GM18505 (cell line): ENCODE data around the gene ZFAND3.
A peak's percentile ranks its signal among the peaks of the same experiment; 100 is the strongest.

Experiments
- ATAC-seq: cut with Tn5 transposase; IDR thresholded peaks from one replicate; pipeline ENCODE4 v1.9.1; 2021; ENCODE audit not compliant: unreplicated experiment
- POLR2A ChIP-seq: IDR thresholded peaks from 4 replicates; pipeline ENCODE4 v1.6.1; 2011; ENCODE audit warnings: borderline replicate concordance; ENCODE audit not compliant: insufficient read depth, insufficient read length; ENCODE audit errors: extremely low read depth

Gene ZFAND3

GRCh38 chr6:37819177-37819801 is at the start of gene ZFAND3:
Gene ZFAND3, plus strand, starts transcription at chr6:37819727. Its CDS starts 219 bp downstream, at chr6:37819946.
- no peak for TF ChIP-seq POLR2A
- ATAC-seq: peak; percentile 74

- ATAC-seq: no peak
- TF ChIP-seq POLR2A: no peak
Observed at GRCh38 chr6:37774028-37774680, 45.4 kb upstream of the ZFAND3 start.

- TF ChIP-seq POLR2A: no peak
- no peak for ATAC-seq
Observed at GRCh38 chr6:37776566-37776965, 43.0 kb upstream of the ZFAND3 start.

- ATAC-seq: no peak
- no peak for TF ChIP-seq POLR2A
Observed at GRCh38 chr6:37777272-37777834, 42.2 kb upstream of the ZFAND3 start.

- no peak for TF ChIP-seq POLR2A
- ATAC-seq: no peak
Observed at GRCh38 chr6:37779111-37779800, 40.3 kb upstream of the ZFAND3 start.

DNA sequence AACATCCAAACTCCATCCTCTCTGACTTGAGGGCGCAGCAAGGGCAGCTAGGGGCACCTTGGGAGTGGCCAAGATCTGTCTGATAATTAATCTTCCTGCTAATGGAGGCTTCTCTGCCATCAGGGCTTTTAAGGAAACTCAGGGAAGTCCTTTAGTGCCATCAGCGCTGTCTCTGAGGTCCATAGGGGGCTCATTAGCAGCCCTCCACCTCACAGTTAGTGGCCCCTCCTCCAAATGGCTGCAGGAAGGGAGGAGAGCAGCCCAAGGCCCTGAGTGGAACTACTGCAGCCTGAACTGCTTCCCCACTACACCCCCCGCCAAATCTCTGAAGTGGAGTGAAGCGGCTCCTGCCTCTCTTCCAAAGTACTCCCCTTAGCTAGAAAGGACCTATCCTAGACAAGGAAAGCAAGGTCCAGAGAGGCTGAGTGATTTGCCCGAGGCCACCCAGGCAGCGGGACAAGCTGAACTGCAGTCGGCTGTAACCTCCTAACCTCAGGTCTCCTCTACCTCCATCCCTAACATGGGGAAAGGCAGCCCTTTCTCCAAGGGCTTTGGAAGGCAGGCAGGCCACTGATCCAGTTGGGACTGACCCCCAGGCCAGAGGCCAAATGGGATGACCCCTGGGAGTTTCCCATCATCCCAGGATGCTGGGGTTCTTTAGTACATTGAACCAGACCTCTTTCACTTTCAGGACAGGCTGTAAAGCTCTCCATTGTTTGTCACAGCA is 39.5 kb upstream of the ZFAND3 start:
- ATAC-seq: no peak
- TF ChIP-seq POLR2A: no peak

- no peak for TF ChIP-seq POLR2A
- ATAC-seq: no peak
Observed at GRCh38 chr6:37781788-37782187, 37.7 kb upstream of the ZFAND3 start.

GRCh38 chr6:37783025-37783855 is 36.3 kb upstream of the ZFAND3 start:
- TF ChIP-seq POLR2A: no peak
- no peak for ATAC-seq

DNA sequence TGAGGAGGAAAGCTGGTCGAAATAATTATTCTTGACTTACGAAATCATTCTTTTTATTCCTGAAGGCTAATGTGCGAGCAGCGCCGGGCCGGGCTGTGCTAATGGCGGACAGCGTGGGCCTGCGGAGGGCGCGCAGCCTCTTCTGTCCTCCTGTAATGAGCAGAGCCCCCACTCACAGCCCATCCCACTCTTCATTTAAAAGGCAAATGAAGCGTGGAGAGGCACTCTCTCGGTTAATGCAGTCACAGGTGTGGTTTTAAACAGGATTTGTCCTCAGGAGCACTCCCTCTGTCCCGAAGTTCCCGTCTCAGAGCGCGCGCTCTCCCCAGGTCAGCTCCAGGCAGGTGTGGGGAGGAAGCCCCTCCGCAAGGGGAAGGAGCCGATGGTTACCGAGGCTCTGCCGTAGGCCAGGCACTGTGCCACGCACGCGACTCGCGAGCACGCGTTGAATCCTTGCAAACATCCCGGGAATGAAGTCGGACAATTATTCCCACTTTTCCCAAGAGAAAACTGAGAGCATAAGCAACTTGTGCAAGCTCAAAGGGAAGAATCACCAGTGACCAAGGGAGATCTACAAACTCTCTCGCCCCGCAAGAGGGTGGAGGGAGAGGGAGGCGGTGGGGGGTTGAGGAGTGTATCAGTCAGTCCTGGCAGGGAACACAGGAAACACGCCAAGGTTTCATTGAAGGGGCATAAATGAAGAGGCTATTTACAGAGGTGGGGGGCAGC is 35.5 kb upstream of the ZFAND3 start:
- no peak for ATAC-seq
- peak; percentile 21 for TF ChIP-seq POLR2A

- TF ChIP-seq POLR2A: no peak
- no peak for ATAC-seq
Observed at GRCh38 chr6:37784585-37784967, 35.0 kb upstream of the ZFAND3 start.

DNA sequence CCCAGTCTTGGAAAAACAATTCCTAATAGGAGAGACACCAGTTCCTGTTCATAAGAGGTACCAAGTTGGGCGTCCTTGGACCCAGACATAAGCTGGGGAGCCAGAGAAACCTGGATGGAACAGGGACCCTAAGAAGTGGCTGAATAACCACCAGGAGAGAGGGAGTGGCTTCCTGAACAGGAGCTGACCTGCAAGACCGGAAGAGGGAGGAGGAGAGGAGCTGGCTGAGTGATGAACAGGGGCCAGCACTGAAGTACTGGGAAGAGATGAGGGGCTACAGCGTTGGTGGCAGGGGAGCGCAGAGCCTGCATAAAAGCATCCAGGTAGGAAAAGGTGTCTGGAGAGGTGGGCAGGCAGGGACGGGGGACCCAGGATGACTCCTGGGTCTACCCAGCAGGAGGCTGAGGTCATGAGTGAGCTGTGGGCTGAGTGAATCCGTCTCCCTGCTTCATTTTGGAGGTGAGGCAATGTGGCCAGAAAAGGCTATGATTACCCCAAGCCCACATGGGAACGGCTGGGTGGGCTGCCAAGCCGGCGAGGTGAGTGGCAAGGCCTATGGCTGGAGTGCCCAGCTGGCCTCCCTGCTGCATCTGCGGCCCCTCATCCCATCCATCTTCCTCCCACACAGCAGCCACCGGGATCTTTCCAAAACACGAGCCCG is 34.4 kb upstream of the ZFAND3 start:
- TF ChIP-seq POLR2A: no peak
- no peak for ATAC-seq
